NCI-H1417 treated with DMSO at 0.1 percent for 48 hours (cell line): ENCODE results near the gene WFS1.

Source experiments
- DNase-seq: peaks from one replicate; lab custom pipeline; 2025; lab: John Stamatoyannopoulos, UW

The WFS1 gene

DNA sequence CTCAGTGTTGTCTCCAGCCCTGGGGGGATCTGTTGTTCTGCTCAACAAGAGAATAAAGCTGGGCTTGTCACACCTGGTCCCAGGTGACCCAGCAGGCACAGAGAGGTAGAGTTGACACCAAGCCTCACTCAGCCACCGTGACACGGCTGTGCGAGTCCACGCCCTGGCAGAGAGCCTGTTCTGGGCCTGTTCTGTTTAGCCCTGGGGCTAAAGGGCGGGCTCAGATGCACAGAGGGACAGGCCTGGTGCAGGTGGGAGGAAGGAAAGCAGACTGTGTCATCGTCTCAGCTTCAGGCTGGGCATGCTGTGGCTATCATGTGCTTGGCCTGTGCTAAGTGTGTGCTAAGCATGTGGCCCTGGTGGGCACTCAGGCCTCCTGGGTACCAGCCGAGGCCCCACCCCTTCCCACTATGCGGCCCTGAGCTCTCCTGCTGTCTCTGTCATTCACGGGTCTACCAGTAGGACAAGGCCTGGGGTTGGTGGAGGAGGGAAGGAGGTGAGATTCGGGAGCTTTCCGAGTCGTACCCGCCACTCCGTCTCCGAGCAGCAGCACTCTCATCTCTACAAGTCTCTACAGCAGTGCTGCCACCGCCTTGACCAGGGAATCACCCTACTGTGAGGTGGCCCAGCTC, 10.8 kb downstream of the WFS1 start:
- no peak for DNase-seq

DNA sequence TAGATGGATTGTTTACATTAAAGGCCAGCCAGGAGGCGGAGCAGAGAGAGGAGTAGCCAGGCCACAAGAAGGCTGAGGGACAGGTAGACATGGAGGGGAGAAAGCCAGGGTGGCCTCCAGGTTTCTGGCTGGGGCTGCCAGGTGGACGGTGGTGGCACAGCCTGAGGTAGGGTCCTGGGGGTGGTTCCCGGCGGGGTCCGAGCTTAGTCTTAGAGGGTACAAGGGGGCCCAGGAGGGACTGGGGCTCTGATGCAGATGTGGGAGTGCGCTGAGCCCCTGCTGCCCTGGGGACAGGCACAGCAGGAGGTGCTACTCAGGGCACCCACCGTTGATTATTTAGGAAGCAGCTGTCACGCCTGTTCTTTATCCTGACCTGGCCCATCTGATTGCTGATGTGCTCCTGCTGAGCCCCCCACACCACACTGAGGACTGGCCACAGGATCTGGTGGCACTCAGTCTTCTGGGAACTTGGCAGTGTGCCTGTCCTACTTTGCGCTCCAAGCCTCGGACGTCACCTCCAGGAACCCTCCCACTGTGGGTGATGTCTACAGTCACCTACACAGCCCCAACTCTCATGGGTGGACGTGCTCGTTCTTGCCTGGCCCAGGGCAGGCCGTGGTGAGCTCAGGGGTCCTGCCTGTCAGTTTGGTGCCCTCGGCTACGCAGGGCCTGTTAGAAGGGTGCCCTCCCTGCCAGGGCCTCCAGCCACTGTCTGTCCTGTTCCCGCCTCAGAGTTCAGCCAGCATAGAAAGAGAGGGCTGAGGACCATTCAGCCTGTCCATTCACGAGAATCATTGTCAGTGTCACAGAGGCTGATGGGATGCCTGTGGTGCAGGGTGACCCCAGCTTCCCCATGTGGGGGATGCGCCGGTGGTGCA, 12.0 kb downstream of the WFS1 start:
- DNase-seq = no peak

DNA sequence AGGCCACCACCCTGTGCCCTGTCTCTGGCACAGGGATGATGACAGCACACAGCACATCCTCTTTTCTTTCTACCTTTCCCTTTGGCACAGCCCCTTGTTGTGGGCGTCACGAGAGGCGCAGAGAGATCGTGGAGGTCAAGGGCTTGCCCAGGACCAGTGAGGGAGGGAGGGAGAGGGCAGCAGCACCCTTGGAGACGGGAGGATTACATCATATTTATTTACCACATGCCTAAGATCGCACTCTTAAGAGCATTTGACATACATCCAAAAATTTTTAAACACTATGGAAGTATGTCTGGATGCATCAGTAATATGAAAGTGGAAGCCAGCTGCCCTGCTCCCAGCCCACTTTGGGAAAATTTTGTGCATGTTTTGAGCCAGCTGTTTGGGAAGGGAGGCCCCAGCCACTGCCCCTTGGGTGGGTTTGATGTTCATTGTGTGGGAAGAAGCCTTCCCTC, 12.7 kb downstream of the WFS1 start:
- DNase-seq = no peak

- no peak for DNase-seq
Observed at GRCh38 chr4:6283282-6283681, 13.6 kb downstream of the WFS1 start.

DNA sequence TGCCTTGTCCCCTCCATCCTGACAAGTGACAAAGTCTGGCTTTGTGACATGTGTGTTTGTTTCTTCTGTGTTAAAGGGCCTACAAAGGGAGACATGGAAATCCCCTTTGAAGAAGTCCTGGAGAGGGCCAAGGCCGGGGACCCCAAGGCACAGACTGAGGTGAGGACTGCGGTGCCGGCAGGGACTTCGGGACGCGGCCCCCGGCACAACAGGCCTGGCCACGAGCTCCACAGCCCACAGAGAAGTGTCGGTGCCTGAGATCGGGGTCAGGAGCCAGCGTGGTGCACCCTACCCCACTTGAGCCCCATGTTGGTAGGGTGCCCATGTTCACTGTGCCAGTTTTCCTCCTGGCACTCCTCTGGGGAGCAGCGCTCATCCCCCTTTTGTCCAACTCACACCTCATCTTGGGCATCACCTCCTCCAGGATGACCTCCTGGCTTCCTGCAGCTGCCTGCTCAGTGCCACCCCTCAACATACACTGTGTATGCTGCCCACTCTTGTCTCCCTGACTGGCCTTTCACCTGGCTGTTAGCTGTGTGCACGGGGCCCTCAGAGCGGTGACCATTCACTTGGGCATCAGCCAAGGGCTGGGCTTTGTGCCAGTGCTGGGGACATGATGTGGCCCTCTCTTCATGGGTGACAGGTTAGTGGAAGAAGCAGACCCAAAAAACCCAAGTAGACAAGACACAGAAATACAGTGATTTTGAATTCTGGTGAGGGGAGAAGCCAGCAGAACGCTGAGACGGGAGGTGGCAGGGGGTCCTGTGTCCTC, 17.6 kb downstream of the WFS1 start:
- no peak for DNase-seq

DNA sequence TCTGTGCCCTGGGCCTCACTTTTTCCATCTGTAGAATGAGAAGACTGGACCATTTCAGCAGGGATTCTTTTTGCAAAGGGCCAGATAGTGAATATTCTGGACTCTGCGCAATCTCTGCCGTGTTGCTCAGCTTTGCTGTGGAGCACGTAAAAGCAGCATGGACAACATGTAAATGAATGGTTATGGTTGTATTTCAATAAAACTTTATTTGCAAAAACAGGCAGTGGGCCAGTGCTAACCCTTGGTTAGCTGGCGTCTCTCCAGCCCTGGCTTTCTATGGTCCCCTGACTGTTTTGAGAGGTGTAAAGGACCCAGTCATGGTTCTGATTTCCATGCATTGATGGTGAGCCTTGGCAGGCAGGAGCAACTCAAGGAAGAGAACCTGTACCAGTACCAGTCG, 18.7 kb downstream of the WFS1 start:
- no peak for DNase-seq

DNA sequence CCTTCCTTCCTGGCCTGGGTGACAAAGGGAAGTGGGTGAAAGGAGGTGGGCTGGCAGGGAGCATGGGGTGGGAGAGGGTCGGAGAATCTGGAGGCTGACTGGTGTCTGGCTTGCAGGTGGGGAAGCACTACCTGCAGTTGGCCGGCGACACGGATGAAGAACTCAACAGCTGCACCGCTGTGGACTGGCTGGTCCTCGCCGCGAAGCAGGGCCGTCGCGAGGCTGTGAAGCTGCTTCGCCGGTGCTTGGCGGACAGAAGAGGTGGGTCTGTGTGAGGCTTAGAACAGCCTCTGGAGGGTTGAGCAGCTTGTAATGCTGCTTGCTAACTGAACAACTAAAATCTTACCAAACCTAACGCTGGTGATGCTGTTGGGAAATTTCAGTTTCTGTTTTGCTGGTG, 19.2 kb downstream of the WFS1 start:
- DNase-seq = no peak

DNA sequence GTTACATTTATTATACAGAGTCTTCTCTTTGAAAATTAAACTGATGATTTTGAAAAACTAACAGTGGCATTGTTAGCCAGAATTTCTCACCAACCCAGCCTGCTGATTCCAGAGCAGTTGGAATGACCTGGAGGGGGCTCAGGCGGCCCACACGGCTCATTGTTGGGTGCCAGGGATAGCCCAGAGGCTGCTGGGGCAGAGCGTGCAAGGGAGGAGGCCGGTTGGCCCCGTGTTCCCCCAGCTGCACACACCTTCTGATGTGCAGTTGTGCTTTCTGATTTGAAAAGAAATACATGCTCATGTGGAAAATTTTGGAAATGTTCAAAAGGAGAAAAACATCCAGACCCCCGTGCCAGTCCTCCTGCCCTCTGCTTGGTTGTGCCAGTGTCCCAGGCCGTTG, 20.6 kb downstream of the WFS1 start:
- no peak for DNase-seq

- DNase-seq = no peak
Observed at GRCh38 chr4:6290769-6291547, 21.3 kb downstream of the WFS1 start.

DNA sequence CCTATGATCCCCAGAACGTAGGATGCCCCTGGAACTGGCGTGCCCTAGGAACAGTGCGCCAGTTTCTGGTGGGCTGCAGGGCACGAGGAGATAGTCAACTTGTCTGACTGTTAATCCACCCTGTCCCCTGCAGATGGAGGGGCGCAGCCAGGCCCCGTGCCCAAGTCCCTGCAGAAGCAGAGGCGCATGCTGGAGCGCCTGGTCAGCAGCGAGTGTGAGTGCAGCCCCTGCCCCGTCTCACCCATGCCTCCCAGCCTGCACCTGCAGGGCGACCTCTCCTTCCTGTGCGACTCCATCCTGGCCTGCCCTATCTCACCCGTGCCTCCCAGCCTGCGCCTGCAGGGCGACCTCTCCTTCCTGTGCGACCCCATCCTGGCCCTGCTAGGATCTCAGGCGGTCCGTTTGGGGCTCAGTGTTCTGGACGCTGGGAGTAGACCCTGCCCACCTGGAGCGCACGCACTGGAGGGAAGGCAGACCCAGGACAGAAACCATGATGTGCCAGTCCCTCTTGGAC, 22.2 kb downstream of the WFS1 start:
- DNase-seq = no peak

- no peak for DNase-seq
Observed at GRCh38 chr4:6292376-6293096, 22.9 kb downstream of the WFS1 start.

DNA sequence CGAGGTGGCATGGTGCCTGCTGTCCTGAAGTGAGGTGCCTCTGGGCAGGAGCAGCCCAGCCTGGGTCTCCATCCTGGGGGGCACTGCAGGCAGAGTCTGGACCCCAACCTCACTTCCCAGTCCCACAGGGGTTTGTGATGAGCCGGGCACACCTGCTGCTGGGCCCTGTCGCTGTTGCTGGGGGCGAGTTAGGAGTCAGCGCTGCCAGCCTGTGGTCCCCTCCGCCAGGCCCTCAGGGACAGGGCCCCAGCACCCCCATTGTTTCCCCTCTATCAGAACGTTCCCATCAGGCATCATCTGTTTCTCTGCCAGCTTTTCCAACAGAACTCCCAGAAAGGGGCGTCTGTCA, 23.4 kb downstream of the WFS1 start:
- no peak for DNase-seq

DNA sequence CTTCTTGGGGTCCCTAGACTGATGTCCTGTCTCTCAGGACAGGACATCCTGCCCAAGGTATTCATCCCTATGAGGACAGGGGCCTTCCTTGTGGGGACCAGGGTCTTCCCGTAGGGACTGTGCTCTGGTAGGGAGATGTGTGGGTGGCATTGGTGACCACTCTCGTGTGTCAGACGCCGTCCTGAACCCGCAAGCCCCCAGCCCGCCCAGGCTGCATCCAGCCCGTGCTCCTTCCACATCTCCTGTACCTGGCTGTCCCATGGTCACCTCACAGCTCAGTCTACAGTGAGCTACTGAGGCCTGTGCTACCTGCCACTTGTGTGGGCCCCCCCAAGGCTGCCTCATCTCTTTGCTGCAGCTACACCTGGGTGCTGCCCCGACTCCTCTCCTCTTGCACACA, 24.0 kb downstream of the WFS1 start:
- DNase-seq = no peak

DNA sequence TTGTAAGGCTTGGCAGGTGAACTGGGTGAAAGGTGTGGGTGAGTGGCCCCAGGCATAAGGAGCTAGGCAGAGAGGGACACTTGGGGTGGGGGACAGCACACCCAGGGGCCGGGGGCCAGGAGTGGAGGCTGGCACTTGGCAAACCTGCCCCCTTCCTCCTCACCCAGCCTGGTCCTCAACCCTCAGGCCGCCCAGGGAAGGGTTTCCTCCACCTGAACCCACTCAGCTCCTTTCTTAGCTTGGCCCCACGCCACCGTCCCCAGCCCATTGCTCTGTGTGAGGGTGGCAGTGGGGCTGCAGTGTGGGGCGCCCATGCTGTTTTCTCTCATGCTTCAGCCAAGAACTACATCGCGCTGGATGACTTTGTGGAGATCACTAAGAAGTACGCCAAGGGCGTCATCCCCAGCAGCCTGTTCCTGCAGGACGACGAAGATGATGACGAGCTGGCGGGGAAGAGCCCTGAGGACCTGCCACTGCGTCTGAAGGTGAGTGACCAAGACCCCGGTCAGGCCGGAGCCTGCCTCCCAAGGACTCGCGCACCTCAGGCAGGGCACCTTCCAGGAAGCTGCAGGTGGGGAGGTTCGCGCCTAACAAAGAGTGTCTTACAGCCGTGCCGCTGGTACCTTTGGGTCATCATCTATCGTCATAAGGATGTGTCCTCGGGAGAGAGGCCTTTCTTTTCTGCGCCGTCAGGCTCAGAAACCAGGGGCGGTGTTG, 25.2 kb downstream of the WFS1 start:
- no peak for DNase-seq

DNA sequence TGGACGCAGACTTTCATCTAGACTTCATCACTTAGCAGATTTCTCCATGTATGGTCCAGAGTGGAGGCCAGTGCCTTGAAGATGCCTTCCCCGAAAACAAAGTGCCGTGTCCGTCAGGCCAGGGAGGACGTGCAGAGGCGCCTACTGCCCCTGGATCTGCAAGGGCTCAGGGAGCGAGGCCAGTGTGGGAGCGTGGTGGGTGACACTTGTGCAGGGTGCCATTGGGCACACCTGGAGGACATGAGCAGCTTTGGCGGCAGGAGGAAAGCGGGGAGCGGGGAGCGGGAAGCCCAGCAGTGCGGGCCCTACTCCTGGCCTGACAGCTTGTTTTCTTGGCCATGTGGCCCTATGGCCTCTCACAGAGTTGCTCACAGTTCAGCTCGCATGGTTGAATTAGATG, 25.8 kb downstream of the WFS1 start:
- no peak for DNase-seq

DNA sequence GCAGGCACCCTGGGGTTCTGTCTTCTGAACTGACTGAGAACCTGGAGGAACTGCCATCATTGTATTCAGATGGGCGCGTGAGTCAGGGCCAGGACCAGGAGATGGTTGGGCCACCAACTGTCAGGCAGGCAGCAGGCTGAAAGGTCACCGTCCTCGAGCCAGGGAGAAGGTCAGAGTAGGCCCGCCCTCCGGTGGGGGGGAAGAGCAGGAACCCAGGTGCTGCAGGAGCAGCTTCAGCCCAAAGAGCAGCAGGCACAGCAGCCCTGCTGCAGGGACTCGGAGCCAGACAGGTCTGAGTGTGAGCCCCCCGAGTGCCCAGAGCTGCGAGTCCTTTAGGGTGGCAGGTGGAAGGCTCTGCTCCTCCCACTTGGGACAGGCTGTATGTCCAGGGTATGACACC, 26.4 kb downstream of the WFS1 start:
- no peak for DNase-seq

- DNase-seq = no peak
Observed at GRCh38 chr4:6297266-6297815, 27.7 kb downstream of the WFS1 start.

- DNase-seq = no peak
Observed at GRCh38 chr4:6298035-6298434, 28.4 kb downstream of the WFS1 start.

DNA sequence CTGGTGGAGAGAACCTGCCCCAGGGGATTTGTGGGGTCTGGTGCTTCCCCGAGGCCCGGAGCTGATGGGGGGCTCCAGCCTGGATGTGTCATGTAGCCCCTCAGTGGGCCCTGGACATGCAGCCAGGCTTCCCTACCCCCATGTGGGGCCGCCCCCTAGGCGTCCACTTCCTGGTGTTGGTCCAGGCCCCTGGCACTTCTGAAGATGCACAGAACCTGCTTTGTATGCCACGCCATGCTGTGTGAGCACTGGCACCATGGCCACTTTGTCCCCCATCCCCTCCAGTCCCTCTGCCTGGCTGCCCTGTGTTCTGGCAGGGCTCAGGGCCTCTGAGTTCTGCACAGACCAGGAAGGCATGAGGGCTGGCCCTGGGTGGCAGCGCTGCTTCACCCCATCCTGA, 29.2 kb downstream of the WFS1 start:
- no peak for DNase-seq

DNA sequence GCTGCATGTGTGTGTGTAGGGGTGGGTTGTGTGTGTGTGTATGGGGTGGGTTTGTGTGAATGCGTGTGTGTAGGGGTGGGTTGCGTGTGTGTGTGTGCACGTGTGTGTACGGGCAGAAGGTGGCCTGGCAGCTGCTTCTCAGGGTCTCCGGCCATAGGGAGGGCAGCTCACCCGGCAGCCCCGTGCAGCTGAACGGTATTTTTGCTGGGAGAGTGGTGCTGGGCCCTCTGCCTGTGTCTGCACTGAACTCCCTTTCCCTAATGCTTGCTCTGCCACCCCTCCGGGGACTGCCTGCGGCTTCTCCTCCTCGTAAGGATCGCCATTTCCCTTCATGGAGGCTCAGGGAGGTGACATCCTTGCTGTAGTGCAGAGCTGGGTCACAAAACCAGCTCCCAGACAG, 30.2 kb downstream of the WFS1 start:
- DNase-seq = no peak
